Astrocyte (in vitro differentiated cells and primary cell): ENCODE measurements around the gene DHRS12.

Experiments
- CTCF ChIP-seq: IDR thresholded peaks from 2 replicates; pipeline ENCODE4 v1.5.1; 2011; ENCODE audit warnings: low read depth, mild to moderate bottlenecking, inconsistent platforms, low read length, moderate library complexity; ENCODE audit not compliant: insufficient read depth
- EZH2 ChIP-seq: IDR thresholded peaks from 2 replicates; pipeline ENCODE4 v1.6.1; 2012; ENCODE audit warnings: mild to moderate bottlenecking, low read length, inconsistent platforms; ENCODE audit not compliant: insufficient read depth

GRCh38 chr13:51794964-51795363 lies 9.0 kb downstream of the DHRS12 start:
- TF ChIP-seq CTCF (no peak), EZH2 (no peak)
